Measurements from ENCODE around the gene PPY. TPM values are rescaled to one million over a fixed set of nuclear protein-coding genes. Genes with fewer than 3 reads are reported as not detected.

The PPY gene
- total and polyA plus RNA-seq, 9 donors = not detected

DNA sequence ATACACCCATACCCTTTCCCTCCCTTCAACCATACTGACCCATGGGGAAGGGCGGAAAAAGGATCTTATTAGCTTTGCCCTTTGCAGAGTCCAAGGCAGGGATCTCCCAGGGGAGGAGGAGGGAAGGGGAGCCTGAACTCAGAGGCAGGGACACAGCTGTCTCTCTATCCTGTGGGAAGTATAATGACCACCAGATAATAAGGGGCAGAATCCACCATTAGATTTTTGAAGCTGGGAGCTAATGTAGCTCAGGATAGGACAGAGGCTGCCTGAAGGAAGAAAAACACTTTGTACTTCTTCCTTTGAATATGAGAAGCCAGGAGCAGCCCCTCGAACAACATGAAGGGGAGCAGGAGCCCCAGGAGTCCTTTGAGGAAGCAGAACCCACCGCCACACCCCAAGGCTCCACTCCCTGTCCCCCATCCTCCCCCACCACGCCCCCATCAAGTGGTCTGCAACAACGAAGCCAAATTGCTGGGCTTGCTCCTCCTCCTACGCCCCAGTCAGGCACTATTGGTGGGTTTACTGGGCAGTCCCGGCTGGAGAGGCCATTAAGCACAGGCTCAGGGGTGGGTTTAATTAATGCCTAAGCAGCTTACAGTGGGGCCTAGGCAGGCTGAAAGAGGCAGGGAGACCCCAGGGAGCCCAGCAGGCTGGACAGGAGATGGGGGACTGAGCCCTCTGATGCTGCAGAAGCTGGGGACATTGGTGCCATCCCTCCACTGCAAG, 40.3 kb downstream of the PPY start:
- Histone ChIP-seq H3K9me3 (no peaks in the 10 kb centered on the region), H3K4me1 (ENCODE audit: insufficient read depth) (peaks cover 7% of the 10 kb centered on the region), H3K27ac (no peak overlapping the region), H3K36me3 (no peaks in the 10 kb centered on the region), H3K27me3 (no peaks in the 10 kb centered on the region), H3K4me3 (no peak overlapping the region)
- intact Hi-C loops (cut with DNase I) = no loop called here
- 54 to 68% (median 56%) methylated on average over 7 of the region's 7 CpGs for WGBS, 3 donors
- no peak for DNase-seq
- TF ChIP-seq EP300 (IDR thresholded peaks at IDR 0.05) = no peak
- no peak for TF ChIP-seq POLR2A (IDR thresholded peaks at IDR 0.05)
- TF ChIP-seq, protein P1, sequence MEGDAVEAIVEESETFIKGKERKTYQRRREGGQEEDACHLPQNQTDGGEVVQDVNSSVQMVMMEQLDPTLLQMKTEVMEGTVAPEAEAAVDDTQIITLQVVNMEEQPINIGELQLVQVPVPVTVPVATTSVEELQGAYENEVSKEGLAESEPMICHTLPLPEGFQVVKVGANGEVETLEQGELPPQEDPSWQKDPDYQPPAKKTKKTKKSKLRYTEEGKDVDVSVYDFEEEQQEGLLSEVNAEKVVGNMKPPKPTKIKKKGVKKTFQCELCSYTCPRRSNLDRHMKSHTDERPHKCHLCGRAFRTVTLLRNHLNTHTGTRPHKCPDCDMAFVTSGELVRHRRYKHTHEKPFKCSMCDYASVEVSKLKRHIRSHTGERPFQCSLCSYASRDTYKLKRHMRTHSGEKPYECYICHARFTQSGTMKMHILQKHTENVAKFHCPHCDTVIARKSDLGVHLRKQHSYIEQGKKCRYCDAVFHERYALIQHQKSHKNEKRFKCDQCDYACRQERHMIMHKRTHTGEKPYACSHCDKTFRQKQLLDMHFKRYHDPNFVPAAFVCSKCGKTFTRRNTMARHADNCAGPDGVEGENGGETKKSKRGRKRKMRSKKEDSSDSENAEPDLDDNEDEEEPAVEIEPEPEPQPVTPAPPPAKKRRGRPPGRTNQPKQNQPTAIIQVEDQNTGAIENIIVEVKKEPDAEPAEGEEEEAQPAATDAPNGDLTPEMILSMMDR (IDR thresholded peaks at IDR 0.05) = no peak

DNA sequence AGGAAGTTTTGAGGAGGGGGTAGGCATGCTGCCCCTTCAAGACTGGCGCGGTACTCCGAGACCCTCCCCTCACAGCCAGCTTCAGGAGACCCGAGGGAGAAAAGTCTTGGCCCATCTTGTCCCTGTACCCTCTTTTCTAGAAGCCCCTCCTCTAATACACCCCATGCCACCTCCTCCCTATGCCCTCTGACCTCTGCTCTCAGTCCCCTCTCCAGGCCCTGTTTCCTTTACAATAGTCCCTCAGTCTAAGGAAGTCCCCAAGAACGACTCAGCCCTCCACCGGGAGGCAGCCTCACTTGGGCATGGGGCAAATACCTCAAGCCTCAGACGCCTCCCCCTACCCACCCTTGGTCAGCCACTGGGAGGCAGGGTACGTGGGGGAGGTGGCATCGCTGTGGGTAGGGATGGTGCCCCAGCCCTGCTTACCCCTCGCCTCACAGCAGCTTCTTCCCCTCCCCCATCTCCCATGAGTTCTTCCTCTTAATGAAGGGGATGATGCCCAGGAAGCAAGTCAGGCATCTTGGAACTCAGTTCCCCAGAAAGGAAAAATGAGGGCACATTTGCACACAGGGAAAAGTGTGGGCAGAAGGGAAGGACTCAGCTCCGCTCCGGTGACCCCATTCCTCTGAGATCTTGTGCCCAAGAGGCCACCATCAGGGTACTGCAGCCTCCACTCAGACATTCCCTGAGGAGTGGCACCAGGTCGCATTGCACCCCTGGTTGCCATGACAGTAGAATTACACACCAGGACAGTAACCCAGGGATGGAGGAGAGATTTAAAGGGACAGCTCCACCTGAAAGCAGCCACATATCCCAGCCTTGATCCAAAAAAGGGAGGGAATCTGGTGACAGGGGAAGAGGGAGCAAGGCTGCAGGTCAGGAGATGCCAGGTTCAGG, 41.2 kb downstream of the PPY start:
- Histone ChIP-seq H3K27ac (no peak overlapping the region), H3K36me3 (no peaks in the 10 kb centered on the region), H3K9me3 (no peaks in the 10 kb centered on the region), H3K27me3 (no peaks in the 10 kb centered on the region), H3K4me1 (ENCODE audit: insufficient read depth) (peaks cover 3% of the 10 kb centered on the region), H3K4me3 (peak overlapping the region; percentile 18)
- WGBS, 3 donors = 27 to 33% (median 31%) methylated on average over 13 of the region's 13 CpGs
- DNase-seq = peak in 1 of 5 donors; percentile 25
- intact Hi-C loops (cut with DNase I) = no loop called here
- TF ChIP-seq, protein P1 (IDR thresholded peaks at IDR 0.05) = no peak
- TF ChIP-seq POLR2A (IDR thresholded peaks at IDR 0.05) = no peak
- TF ChIP-seq EP300 (IDR thresholded peaks at IDR 0.05) = no peak

DNA sequence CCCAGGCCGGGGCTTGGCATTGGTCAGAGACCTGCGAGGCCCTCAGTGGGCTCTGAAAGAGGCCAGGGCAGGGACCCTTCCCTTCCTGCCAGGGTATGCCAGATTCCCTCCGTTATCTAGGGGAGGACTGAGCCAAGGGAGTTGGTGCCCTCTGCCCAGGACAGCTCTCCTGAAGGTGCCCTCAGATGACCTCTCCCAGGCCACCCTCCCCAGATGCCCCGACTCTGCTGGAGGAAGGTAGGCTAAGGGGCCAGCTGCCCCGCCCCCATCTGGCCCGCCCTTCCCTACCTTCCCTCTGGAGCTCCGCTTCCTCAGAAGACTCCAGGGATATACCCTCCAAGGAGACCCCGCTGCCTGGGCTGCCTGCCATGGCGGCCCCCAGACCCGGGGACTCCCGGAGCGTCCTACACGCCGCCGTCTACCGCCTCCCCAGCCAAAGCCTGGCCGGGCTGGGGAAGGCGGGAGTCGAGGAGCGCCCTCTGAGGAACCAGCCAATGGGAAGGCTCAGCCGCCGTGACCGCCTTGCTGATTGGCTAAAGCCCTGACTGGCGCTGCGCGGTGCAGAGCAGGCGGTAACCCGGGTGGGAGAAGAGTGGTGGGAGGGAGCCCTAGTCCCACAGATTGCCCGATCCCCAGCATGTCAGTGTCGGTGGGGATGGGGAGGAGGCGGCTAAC, 42.0 kb downstream of the PPY start:
- TF ChIP-seq EP300 (IDR thresholded peaks at IDR 0.05) (no peak), POLR2A (IDR thresholded peaks at IDR 0.05) (no peak)
- TF ChIP-seq, protein P1 (IDR thresholded peaks at IDR 0.05) = no peak
- intact Hi-C loops (cut with DNase I) = no loop called here
- DNase-seq = peak; percentile 74 to 90 (median 84)
- no peaks in the 10 kb centered on the region for H3K4me1 ChIP-seq (ENCODE audit: insufficient read depth)
- peak overlapping the region; percentile 18 for H3K4me3 ChIP-seq
- no peak overlapping the region for H3K27ac ChIP-seq
- H3K9me3 ChIP-seq = no peaks in the 10 kb centered on the region
- no peaks in the 10 kb centered on the region for H3K36me3 ChIP-seq
- 1 to 7% (median 2%) methylated on average over 15 to 31 of the region's 31 CpGs for WGBS, 3 donors
- no peaks in the 10 kb centered on the region for H3K27me3 ChIP-seq

DNA sequence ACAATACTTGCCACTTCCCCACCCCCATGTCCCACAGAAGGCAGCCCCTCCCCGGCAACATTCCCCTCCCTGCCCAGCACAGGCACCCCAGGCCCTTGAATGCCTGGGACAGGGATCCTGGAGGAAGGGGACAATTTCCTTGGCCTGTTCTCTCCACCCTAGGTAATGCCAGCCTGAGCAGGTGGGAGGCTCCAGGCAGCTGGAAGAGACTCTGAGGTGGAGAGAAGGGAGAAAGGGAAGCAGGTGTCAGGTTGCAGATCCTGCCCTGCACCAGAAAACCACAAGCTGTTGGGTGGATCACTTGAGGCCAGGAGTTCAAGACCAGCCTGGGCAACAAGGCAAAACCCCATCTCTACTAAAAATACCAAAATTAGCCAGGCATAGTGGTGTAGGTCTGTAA, 43.8 kb downstream of the PPY start:
- no peak overlapping the region for H3K4me3 ChIP-seq
- H3K36me3 ChIP-seq = no peaks in the 10 kb centered on the region
- no peak for DNase-seq
- no peaks in the 10 kb centered on the region for H3K4me1 ChIP-seq (ENCODE audit: insufficient read depth)
- no peaks in the 10 kb centered on the region for H3K27me3 ChIP-seq
- intact Hi-C loops (cut with DNase I) = no loop called here
- 75 to 81% (median 78%) methylated on average over 1 of the region's 1 CpG for WGBS, 3 donors
- no peaks in the 10 kb centered on the region for H3K9me3 ChIP-seq
- no peak for TF ChIP-seq POLR2A (IDR thresholded peaks at IDR 0.05)
- TF ChIP-seq, protein P1 (IDR thresholded peaks at IDR 0.05) = no peak
- no peak for TF ChIP-seq EP300 (IDR thresholded peaks at IDR 0.05)
- no peak overlapping the region for H3K27ac ChIP-seq

All from ovary (tissue), 9 donors.